ENCODE measurements around the gene KRTAP4-12. TPM values are rescaled to one million over a fixed set of nuclear protein-coding genes. Genes with fewer than 3 reads are reported as not detected.
"Not testable (repeated sequence)": the region's sequence is repeated elsewhere in the genome, so short reads cannot be mapped to it uniquely, and the experiment has no call there.

Gene KRTAP4-12
- total RNA-seq, 1 experiment from 2014 or later = not detected

GRCh38 chr17:41103896-41104295, 20.1 kb downstream of the KRTAP4-12 start:
- CTCF ChIA-PET = no interaction called here
- Mint-ChIP-seq H3K4me1 (ENCODE audit: insufficient read depth, unreplicated experiment) (peaks cover 6% of the 10 kb centered on the region), H3K27me3 (ENCODE audit: insufficient read depth, unreplicated experiment) (no peaks in the 10 kb centered on the region), H3K4me3 (ENCODE audit: unreplicated experiment) (no peak overlapping the region), H3K9me3 (ENCODE audit: unreplicated experiment) (no peaks in the 10 kb centered on the region), H3K27ac (ENCODE audit: low read depth, unreplicated experiment) (no peak overlapping the region), H3K36me3 (ENCODE audit: insufficient read depth, unreplicated experiment) (no peaks in the 10 kb centered on the region)
- intact Hi-C loops (cut with micrococcal nuclease) = no loop called here
- no peak for DNase-seq (ENCODE audit: unreplicated experiment)
- POLR2A ChIA-PET = no interaction called here
- TF ChIP-seq CTCF (IDR thresholded peaks at IDR 0.05; ENCODE audit: unreplicated experiment) = no peak
- no TSS peak for BruUV-seq (replicated peaks)

DNA sequence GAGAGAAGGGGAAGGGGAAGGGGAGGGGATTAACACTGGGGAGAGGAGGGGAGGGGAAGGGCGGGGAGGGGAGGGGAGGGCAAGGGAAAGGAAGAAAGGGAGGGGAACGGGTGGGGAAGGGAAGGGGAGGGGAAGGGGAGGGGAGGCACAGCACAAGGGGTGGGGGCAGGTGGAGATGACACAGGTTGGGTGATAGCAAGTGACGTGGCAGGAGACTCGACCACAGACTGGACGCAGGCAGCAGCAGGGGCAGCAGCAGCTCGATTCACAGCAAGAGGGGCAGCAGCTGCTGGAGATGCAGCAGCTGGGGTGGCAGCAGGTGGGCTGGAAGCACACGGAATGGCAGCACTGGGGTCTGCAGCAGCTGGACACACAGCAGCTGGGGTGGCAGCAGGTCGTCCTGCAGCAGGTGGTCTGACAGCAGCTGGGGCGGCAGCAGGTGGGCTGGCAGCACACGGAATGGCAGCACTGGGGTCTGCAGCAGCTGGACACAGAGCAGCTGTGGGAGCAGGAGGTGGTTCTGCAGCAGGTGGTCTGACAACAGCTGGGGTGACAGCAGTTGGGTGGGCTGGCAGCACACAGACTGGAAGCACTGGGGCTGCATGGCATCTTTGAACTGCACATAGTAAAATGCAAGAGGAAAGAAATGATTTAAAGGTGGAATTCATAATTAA, 22.3 kb downstream of the KRTAP4-12 start, which contains the start of gene KRTAP4-16:
TSS of gene KRTAP4-16 (minus strand) at position 624 of the 674 bp plus-strand sequence. CDS start at position 624, 0 bp downstream.
- H3K36me3 Mint-ChIP-seq (ENCODE audit: insufficient read depth, unreplicated experiment) = no peaks in the 10 kb centered on the region
- CTCF ChIA-PET = interaction anchor here (0.8 kb wide), 1 partner anchor 447 kb away, joined by 3 read pairs; no protein-coding TSS in a partner anchor
- no TSS peak for BruUV-seq (replicated peaks)
- H3K4me3 Mint-ChIP-seq (ENCODE audit: unreplicated experiment) = no peak within 1 kb of the TSS
- TF ChIP-seq CTCF (IDR thresholded peaks at IDR 0.05; ENCODE audit: unreplicated experiment) = no peak
- H3K9me3 Mint-ChIP-seq (ENCODE audit: unreplicated experiment) = no peaks in the 10 kb centered on the region
- H3K27ac Mint-ChIP-seq (ENCODE audit: low read depth, unreplicated experiment) = no peak within 1 kb of the TSS
- intact Hi-C loops (cut with micrococcal nuclease) = no loop called here
- H3K27me3 Mint-ChIP-seq (ENCODE audit: insufficient read depth, unreplicated experiment) = no peaks in the 10 kb centered on the region
- H3K4me1 Mint-ChIP-seq (ENCODE audit: insufficient read depth, unreplicated experiment) = peaks cover 19% of the 10 kb centered on the region
- POLR2A ChIA-PET = no interaction called here
- DNase-seq (ENCODE audit: unreplicated experiment) = no peak

GRCh38 chr17:41099682-41100480, 24.1 kb downstream of the KRTAP4-12 start:
- BruUV-seq (replicated peaks); H3K4me3 Mint-ChIP-seq (ENCODE audit: unreplicated experiment); H3K9me3 Mint-ChIP-seq (ENCODE audit: unreplicated experiment); CTCF ChIA-PET; H3K36me3 Mint-ChIP-seq (ENCODE audit: insufficient read depth, unreplicated experiment); POLR2A ChIA-PET; intact Hi-C loops (cut with micrococcal nuclease); H3K27me3 Mint-ChIP-seq (ENCODE audit: insufficient read depth, unreplicated experiment): not testable (repeated sequence)
- H3K27ac Mint-ChIP-seq (ENCODE audit: low read depth, unreplicated experiment) = peak overlapping the region; percentile 27
- DNase-seq (ENCODE audit: unreplicated experiment) = peak; percentile 41
- peaks cover 19% of the 10 kb centered on the region for H3K4me1 Mint-ChIP-seq (ENCODE audit: insufficient read depth, unreplicated experiment)

- H3K4me3 Mint-ChIP-seq (ENCODE audit: unreplicated experiment) = no peak overlapping the region
- no peaks in the 10 kb centered on the region for H3K9me3 Mint-ChIP-seq (ENCODE audit: unreplicated experiment)
- ChIA-PET CTCF (no interaction called here), POLR2A (interaction anchor here (0.7 kb wide), 1 partner anchor 113 kb away, joined by 4 read pairs; no protein-coding TSS in a partner anchor)
- no peak for TF ChIP-seq CTCF (IDR thresholded peaks at IDR 0.05; ENCODE audit: unreplicated experiment)
- no TSS peak for BruUV-seq (replicated peaks)
- no peaks in the 10 kb centered on the region for H3K27me3 Mint-ChIP-seq (ENCODE audit: insufficient read depth, unreplicated experiment)
- H3K4me1 Mint-ChIP-seq (ENCODE audit: insufficient read depth, unreplicated experiment) = peaks cover 19% of the 10 kb centered on the region
- intact Hi-C loops (cut with micrococcal nuclease) = no loop called here
- peak; percentile 17 for DNase-seq (ENCODE audit: unreplicated experiment)
- no peaks in the 10 kb centered on the region for H3K36me3 Mint-ChIP-seq (ENCODE audit: insufficient read depth, unreplicated experiment)
- H3K27ac Mint-ChIP-seq (ENCODE audit: low read depth, unreplicated experiment) = no peak overlapping the region
Observed at GRCh38 chr17:41098481-41098880, 25.5 kb downstream of the KRTAP4-12 start.
